HepG2 (cell line): ENCODE data around the gene ALG11. TPM values are rescaled to one million over a fixed set of nuclear protein-coding genes. Genes with fewer than 3 reads are reported as not detected.

Experiments used
- ATF4 ChIP-seq, 2 experiments: fragments of 450-650 bp in 1 of 2; sonication (generic) in 1 of 2; formaldehyde crosslinking; IDR thresholded peaks; 2 replicates each; pipeline versions ENCODE4 v1.5.0 to v1.8.0; 2020 to 2022; ENCODE audit warnings: mild to moderate bottlenecking in 1 of 2, missing genetic modification reagents in 1 of 2
- DZIP1 ChIP-seq: sonication (generic); formaldehyde crosslinking; IDR thresholded peaks from 2 replicates; pipeline ENCODE4 v1.5.0; 2020; ENCODE audit warnings: mild to moderate bottlenecking, missing genetic modification reagents
- E2F5 ChIP-seq: sonication (generic); formaldehyde crosslinking; conservative IDR thresholded peaks from 2 replicates; pipeline ENCODE4 v1.4.0; 2020; ENCODE audit warnings: missing genetic modification reagents
- ERF ChIP-seq: IDR thresholded peaks from 2 replicates; pipeline ENCODE4 v1.6.1; 2018; ENCODE audit warnings: missing biosample characterization, missing genetic modification reagents
- HCFC1 ChIP-seq: fragments of 150-350 bp; IDR thresholded peaks from 2 replicates; pipeline ENCODE4 v1.6.1; 2014; ENCODE audit warnings: low read depth, low read length
- NFAT5 ChIP-seq: sonication (generic); formaldehyde crosslinking; IDR thresholded peaks from 2 replicates; pipeline ENCODE4 v1.4.0; 2020; ENCODE audit warnings: missing genetic modification reagents
- PITX1 ChIP-seq: sonication (generic); formaldehyde crosslinking; IDR thresholded peaks from 2 replicates; pipeline ENCODE4 v1.5.1; 2020; ENCODE audit warnings: mild to moderate bottlenecking, missing genetic modification reagents
- POLR2AphosphoS5 ChIP-seq: IDR thresholded peaks from 2 replicates; pipeline ENCODE4 v1.6.1; 2012; ENCODE audit warnings: low read depth, low read length
- SAFB2 ChIP-seq: sonication (generic); formaldehyde crosslinking; IDR thresholded peaks from 2 replicates; pipeline ENCODE4 v1.5.1; 2020; ENCODE audit warnings: missing genetic modification reagents, low read depth, mild to moderate bottlenecking, borderline replicate concordance
- ZBTB20 ChIP-seq: sonication (generic); formaldehyde crosslinking; IDR thresholded peaks from 2 replicates; pipeline ENCODE4 v1.8.1; 2023; ENCODE audit warnings: missing genetic modification reagents, low read depth, mild to moderate bottlenecking, borderline replicate concordance
- ZFP62 ChIP-seq: sonication (generic); formaldehyde crosslinking; IDR thresholded peaks from 2 replicates; pipeline ENCODE4 v1.4.0; 2020; ENCODE audit warnings: missing genetic modification reagents
- ZMAT5 ChIP-seq: sonication (generic); formaldehyde crosslinking; IDR thresholded peaks from 2 replicates; pipeline ENCODE4 v1.5.0; 2020; ENCODE audit warnings: mild to moderate bottlenecking, low read depth, missing genetic modification reagents, borderline replicate concordance
- ZNF136 ChIP-seq: sonication (generic); formaldehyde crosslinking; IDR thresholded peaks from 2 replicates; pipeline ENCODE4 v1.8.1; 2022; ENCODE audit warnings: low read depth, mild to moderate bottlenecking, moderate library complexity, missing genetic modification reagents
- ZNF234 ChIP-seq: sonication (generic); formaldehyde crosslinking; conservative IDR thresholded peaks from 2 replicates; pipeline ENCODE4 v1.5.1; 2020; ENCODE audit warnings: mild to moderate bottlenecking, missing genetic modification reagents
- ZNF570 ChIP-seq: sonication (generic); formaldehyde crosslinking; IDR thresholded peaks from 2 replicates; pipeline ENCODE4 v1.4.0; 2020; ENCODE audit warnings: mild to moderate bottlenecking, missing genetic modification reagents, borderline replicate concordance
- ZNF576 ChIP-seq: sonication (generic); formaldehyde crosslinking; IDR thresholded peaks from 2 replicates; pipeline ENCODE4 v1.4.0; 2020; ENCODE audit warnings: mild to moderate bottlenecking, missing genetic modification reagents
- ZNF670 ChIP-seq: sonication (generic); formaldehyde crosslinking; IDR thresholded peaks from 2 replicates; pipeline ENCODE4 v1.8.0; 2022; ENCODE audit warnings: mild to moderate bottlenecking, missing genetic modification reagents, borderline replicate concordance
- ZNF674 ChIP-seq: sonication (generic); formaldehyde crosslinking; IDR thresholded peaks from 2 replicates; pipeline ENCODE4 v1.5.0; 2020; ENCODE audit warnings: low read depth, mild to moderate bottlenecking, missing genetic modification reagents
- ZSCAN9 ChIP-seq: IDR thresholded peaks from 2 replicates; pipeline ENCODE4 v1.6.1; 2016; ENCODE audit warnings: borderline replicate concordance
- polyA plus RNA-seq, 8 experiments: library from polyadenylated mRNA; depleted of rRNA in 3 of 8; stranded (reverse) in 7 of 8; unstranded in 1 of 8; fragments of >200 nt; fragmentation: Illumina TruSeq in 4 of 8; extraction: Trizol in 4 of 8; gene quantifications; 2 replicates each; pipeline versions ENCODE4 v1.2.1 to v1.2.3, GENCODE V29; 2011 to 2016; ENCODE audit warnings: low read depth in 4 of 8, missing spikeins in 1 of 8, mixed read lengths in 1 of 8; ENCODE audit not compliant: insufficient read depth in 1 of 8
- total RNA-seq, 5 experiments: library from RNA; depleted of rRNA; stranded (reverse); fragments of >200 nt; fragmentation: Illumina TruSeq; extraction: Trizol; gene quantifications; 2 replicates each; pipeline ENCODE4 v1.2.3, GENCODE V29; 2016; ENCODE audit warnings: low read depth in 1 of 5

ALG11 gene
- total and polyA plus RNA-seq, 2 of the 13 experiments (the other 11 are each of a cell fraction or from before 2014, with no cell fraction given), result 14.7 to 27.9 TPM

GRCh38 chr13:51978796-51979556, 33.2 kb upstream of the ALG11 start (continued):
- TF ChIP-seq ZNF136 (CRISPR knock-in tag) (no peak), SAFB2 (CRISPR knock-in tag) (no peak), ZSCAN9 (CRISPR knock-in tag) (no peak), ZFP62 (no peak), NFAT5 (CRISPR knock-in tag) (no peak), ATF4 (CRISPR knock-in tag; IDR thresholded peaks at IDR 0.05) (peak in 1 of 2 experiments; percentile 79; a peak in 2 of 4 replicates), ZNF670 (no peak), ZNF234 (no peak), ZNF570 (CRISPR knock-in tag) (no peak), E2F5 (CRISPR knock-in tag) (no peak), POLR2AphosphoS5 (no peak), ZNF576 (CRISPR knock-in tag) (no peak), ZMAT5 (CRISPR knock-in tag) (no peak), DZIP1 (no peak), ZBTB20 (no peak), HCFC1 (no peak), ZNF674 (no peak), PITX1 (CRISPR knock-in tag) (no peak), ERF (CRISPR knock-in tag) (no peak)
